ENCODE results near the gene POLR2E. TPM values are rescaled to one million over a fixed set of nuclear protein-coding genes. Genes with fewer than 3 reads are reported as not detected.

Gene POLR2E
- total and polyA plus RNA-seq, 2 of the 13 experiments (the other 11 are each of a cell fraction or from before 2014, with no cell fraction given): 140 to 272 TPM

Other genes with a start within 250 kb of the POLR2E start
- not detected in 2 replicates for gene ELANE, start 243.1 kb downstream of the POLR2E start, total RNA-seq (2016; rRNA removed; fragmentation: Illumina TruSeq; extraction: Trizol)
- not detected in 2 replicates for gene ELANE, start 243.1 kb downstream of the POLR2E start, polyA plus RNA-seq (2011; rRNA removed)
- gene CFD, start 235.7 kb downstream of the POLR2E start, total RNA-seq (2016; rRNA removed; fragmentation: Illumina TruSeq; extraction: Trizol): 3.6 and 4.6 TPM in 2 replicates
- gene CFD, start 235.7 kb downstream of the POLR2E start, polyA plus RNA-seq (2011; rRNA removed): 2.3 and 3.9 TPM in 2 replicates
- gene MED16, start 202.2 kb downstream of the POLR2E start, total RNA-seq (2016; rRNA removed; fragmentation: Illumina TruSeq; extraction: Trizol): 14.8 and 18.4 TPM in 2 replicates
- gene MED16, start 202.2 kb downstream of the POLR2E start, polyA plus RNA-seq (2011; rRNA removed): 13.3 and 16.9 TPM in 2 replicates
- gene RNU6-9, start 201.9 kb downstream of the POLR2E start, total RNA-seq (2016; rRNA removed; fragmentation: Illumina TruSeq; extraction: Trizol): under 0.01 TPM in 1 of 2 replicates, not detected in the other
- not detected in 2 replicates for gene RNU6-9, start 201.9 kb downstream of the POLR2E start, polyA plus RNA-seq (2011; rRNA removed)
- gene R3HDM4, start 182.2 kb downstream of the POLR2E start, total RNA-seq (2016; rRNA removed; fragmentation: Illumina TruSeq; extraction: Trizol): 21.8 and 26.2 TPM in 2 replicates
- 26.9 and 40.4 TPM in 2 replicates for gene R3HDM4, start 182.2 kb downstream of the POLR2E start, polyA plus RNA-seq (2011; rRNA removed)
- gene KISS1R, start 178.0 kb downstream of the POLR2E start, total RNA-seq (2016; rRNA removed; fragmentation: Illumina TruSeq; extraction: Trizol): 3.9 and 10.2 TPM in 2 replicates
- 1.1 and 1.5 TPM in 2 replicates for gene KISS1R, start 178.0 kb downstream of the POLR2E start, polyA plus RNA-seq (2011; rRNA removed)
- 53.8 and 71.3 TPM in 2 replicates for gene ARID3A, start 169.3 kb downstream of the POLR2E start, total RNA-seq (2016; rRNA removed; fragmentation: Illumina TruSeq; extraction: Trizol)
- 77.9 and 102 TPM in 2 replicates for gene ARID3A, start 169.3 kb downstream of the POLR2E start, polyA plus RNA-seq (2011; rRNA removed)
- 47.6 and 49.7 TPM in 2 replicates for gene WDR18, start 111.0 kb downstream of the POLR2E start, total RNA-seq (2016; rRNA removed; fragmentation: Illumina TruSeq; extraction: Trizol)
- gene WDR18, start 111.0 kb downstream of the POLR2E start, polyA plus RNA-seq (2011; rRNA removed): 36.4 and 44.6 TPM in 2 replicates
- 0.07 TPM in 1 of 2 replicates, not detected in the other for gene GRIN3B, start 95.0 kb downstream of the POLR2E start, total RNA-seq (2016; rRNA removed; fragmentation: Illumina TruSeq; extraction: Trizol)
- 0.20 and 0.34 TPM in 2 replicates for gene GRIN3B, start 95.0 kb downstream of the POLR2E start, polyA plus RNA-seq (2011; rRNA removed)
- gene TMEM259, start 74.3 kb downstream of the POLR2E start, total RNA-seq (2016; rRNA removed; fragmentation: Illumina TruSeq; extraction: Trizol): 20.5 and 64.7 TPM in 2 replicates
- gene TMEM259, start 74.3 kb downstream of the POLR2E start, polyA plus RNA-seq (2011; rRNA removed): 164 and 232 TPM in 2 replicates
- under 0.01 TPM in 1 of 2 replicates, not detected in the other for gene RNU6-2, start 73.9 kb downstream of the POLR2E start, total RNA-seq (2016; rRNA removed; fragmentation: Illumina TruSeq; extraction: Trizol)
- gene RNU6-2, start 73.9 kb downstream of the POLR2E start, polyA plus RNA-seq (2011; rRNA removed): not detected in 2 replicates
- gene CNN2, start 68.8 kb downstream of the POLR2E start, total RNA-seq (2016; rRNA removed; fragmentation: Illumina TruSeq; extraction: Trizol): 70.0 and 84.5 TPM in 2 replicates
- gene CNN2, start 68.8 kb downstream of the POLR2E start, polyA plus RNA-seq (2011; rRNA removed): 58.1 and 63.6 TPM in 2 replicates
- 1.3 and 4.4 TPM in 2 replicates for gene ABCA7, start 55.3 kb downstream of the POLR2E start, total RNA-seq (2016; rRNA removed; fragmentation: Illumina TruSeq; extraction: Trizol)
- gene ABCA7, start 55.3 kb downstream of the POLR2E start, polyA plus RNA-seq (2011; rRNA removed): 32.4 and 41.2 TPM in 2 replicates
- gene ARHGAP45, start 28.2 kb downstream of the POLR2E start, total RNA-seq (2016; rRNA removed; fragmentation: Illumina TruSeq; extraction: Trizol): 0.48 and 0.84 TPM in 2 replicates
- gene ARHGAP45, start 28.2 kb downstream of the POLR2E start, polyA plus RNA-seq (2011; rRNA removed): 32.0 and 40.3 TPM in 2 replicates
- 426 and 535 TPM in 2 replicates for gene GPX4, start 8.6 kb upstream of the POLR2E start, total RNA-seq (2016; rRNA removed; fragmentation: Illumina TruSeq; extraction: Trizol)
- 613 and 728 TPM in 2 replicates for gene GPX4, start 8.6 kb upstream of the POLR2E start, polyA plus RNA-seq (2011; rRNA removed)
- gene SBNO2, start 78.9 kb upstream of the POLR2E start, total RNA-seq (2016; rRNA removed; fragmentation: Illumina TruSeq; extraction: Trizol): 5.8 and 10.4 TPM in 2 replicates
- 8.6 and 10.8 TPM in 2 replicates for gene SBNO2, start 78.9 kb upstream of the POLR2E start, polyA plus RNA-seq (2011; rRNA removed)
- 28.4 and 43.6 TPM in 2 replicates for gene STK11, start 110.4 kb upstream of the POLR2E start, total RNA-seq (2016; rRNA removed; fragmentation: Illumina TruSeq; extraction: Trizol)
- gene STK11, start 110.4 kb upstream of the POLR2E start, polyA plus RNA-seq (2011; rRNA removed): 27.5 and 40.8 TPM in 2 replicates
- 0.27 and 1.2 TPM in 2 replicates for gene CBARP, start 142.6 kb upstream of the POLR2E start, total RNA-seq (2016; rRNA removed; fragmentation: Illumina TruSeq; extraction: Trizol)
- 1.4 and 2.8 TPM in 2 replicates for gene CBARP, start 142.6 kb upstream of the POLR2E start, polyA plus RNA-seq (2011; rRNA removed)
- gene ATP5F1D, start 146.4 kb upstream of the POLR2E start, total RNA-seq (2016; rRNA removed; fragmentation: Illumina TruSeq; extraction: Trizol): 78.7 and 88.0 TPM in 2 replicates
- gene ATP5F1D, start 146.4 kb upstream of the POLR2E start, polyA plus RNA-seq (2011; rRNA removed): 39.4 and 49.3 TPM in 2 replicates
- 8.4 and 10.7 TPM in 2 replicates for gene MIDN, start 153.2 kb upstream of the POLR2E start, total RNA-seq (2016; rRNA removed; fragmentation: Illumina TruSeq; extraction: Trizol)
- gene MIDN, start 153.2 kb upstream of the POLR2E start, polyA plus RNA-seq (2011; rRNA removed): 18.0 and 19.6 TPM in 2 replicates
- gene CIRBP, start 174.0 kb upstream of the POLR2E start, total RNA-seq (2016; rRNA removed; fragmentation: Illumina TruSeq; extraction: Trizol): 133 and 135 TPM in 2 replicates
- 140 and 177 TPM in 2 replicates for gene CIRBP, start 174.0 kb upstream of the POLR2E start, polyA plus RNA-seq (2011; rRNA removed)
- 21.9 and 31.3 TPM in 2 replicates for gene FAM174C, start 180.2 kb upstream of the POLR2E start, total RNA-seq (2016; rRNA removed; fragmentation: Illumina TruSeq; extraction: Trizol)
- gene FAM174C, start 180.2 kb upstream of the POLR2E start, polyA plus RNA-seq (2011; rRNA removed): 19.5 and 21.2 TPM in 2 replicates
- 4.3 and 9.9 TPM in 2 replicates for gene EFNA2, start 190.5 kb upstream of the POLR2E start, total RNA-seq (2016; rRNA removed; fragmentation: Illumina TruSeq; extraction: Trizol)
- 6.0 and 11.1 TPM in 2 replicates for gene EFNA2, start 190.5 kb upstream of the POLR2E start, polyA plus RNA-seq (2011; rRNA removed)